AG04450 (cell line): Measurements from ENCODE around the gene NCAPD2. TPM values are rescaled to one million over a fixed set of nuclear protein-coding genes. Genes with fewer than 3 reads are reported as not detected.
"Not testable (repeated sequence)": the region's sequence is repeated elsewhere in the genome, so short reads cannot be mapped to it uniquely, and the experiment has no call there.

Source experiments
- CTCF ChIA-PET: fragments of 300-600, 350-600 bp; formaldehyde crosslinking; extraction: SDS; loops from one replicate; lab custom pipeline; 2022; ENCODE audit warnings: antibody characterized with exemption, inconsistent platforms; lab: Charles Lee
- POLR2A ChIA-PET: fragments of 350-600 bp; formaldehyde crosslinking; extraction: SDS; loops from one replicate; lab custom pipeline; 2021; ENCODE audit warnings: antibody characterized with exemption, inconsistent platforms; lab: Yijun Ruan, JAX
- DNase-seq: peaks from one replicate; pipeline ENCODE4 v3.0.0-alpha.2; 2011; ENCODE audit warnings: low read depth, low spot score
- H3K27ac ChIP-seq: one replicate; pipeline ENCODE4 v1.5.1; 2012; ENCODE audit warnings: low read depth, low read length, control low read depth
- H3K27me3 ChIP-seq: one replicate; pipeline ENCODE4 v1.6.0; 2012; ENCODE audit warnings: low read length; ENCODE audit not compliant: control insufficient read depth, insufficient read depth
- H3K4me3 ChIP-seq: 2 replicates; pipeline ENCODE4 v1.5.1; 2011; ENCODE audit warnings: mild to moderate bottlenecking, low read depth, low read length, control low read depth
- H3K9me3 ChIP-seq: 2 replicates; pipeline ENCODE4 v1.5.1; 2012; ENCODE audit warnings: low read length; ENCODE audit not compliant: control insufficient read depth, insufficient read depth
- CTCF ChIP-seq: IDR thresholded peaks from 2 replicates; pipeline ENCODE4 v1.5.1; 2011; ENCODE audit warnings: low read depth, low read length, control low read depth, inconsistent platforms
- polyA plus RNA-seq: library from polyadenylated mRNA; depleted of rRNA; stranded (reverse); fragments of >200 nt; gene quantifications from 2 replicates; pipeline ENCODE4 v1.2.3, GENCODE V29; 2011

The NCAPD2 gene
- polyA plus RNA-seq, 1 experiment, result 38.4 TPM

GRCh38 chr12:6535960-6536847, 42.3 kb downstream of the NCAPD2 start:
- no peak for DNase-seq

GRCh38 chr12:6536894-6537579, 43.1 kb downstream of the NCAPD2 start:
- Histone ChIP-seq H3K9me3 (peaks cover 7% of the 10 kb centered on the region; the same call in 1 of the 2 replicates), H3K27ac (peak overlapping the region; percentile 82), H3K27me3 (no peaks in the 10 kb centered on the region), H3K4me3 (peak overlapping the region; percentile 97)
- no peak for TF ChIP-seq CTCF
- DNase-seq, result no peak
- CTCF ChIA-PET, result interaction anchor here (0.6 to 4.2 kb wide), 16 partner anchors 13 to 295 kb away, joined by 3 to 103 read pairs (median 4); partner anchors contain the start of gene VAMP1
- POLR2A ChIA-PET, result interaction anchor here (0.6 to 7.7 kb wide), 8 partner anchors 15 to 241 kb away, joined by 3 to 218 read pairs (median 5); partner anchors contain the start of genes IFFO1 and ZNF384

More at GRCh38 chr12:6535960-6536847, 42.3 kb downstream of the NCAPD2 start:
- no peak for TF ChIP-seq CTCF
- no peaks in the 10 kb centered on the region for H3K27me3 ChIP-seq
- ChIA-PET POLR2A (interaction anchor here (0.6 to 7.7 kb wide), 5 partner anchors 16 to 200 kb away, joined by 5 to 218 read pairs (median 13); partner anchors contain the start of genes IFFO1 and ZNF384), CTCF (interaction anchor here (0.7 to 0.9 kb wide), 4 partner anchors 14 to 201 kb away, joined by 3 to 7 read pairs (median 3); no protein-coding TSS in a partner anchor)
- peak overlapping the region; percentile 82 for H3K27ac ChIP-seq
- peak overlapping the region; percentile 97 for H3K4me3 ChIP-seq
- peaks cover 7% of the 10 kb centered on the region; the same call in 1 of the 2 replicates for H3K9me3 ChIP-seq

- H3K27me3 ChIP-seq, H3K9me3 ChIP-seq: not testable (repeated sequence)
- TF ChIP-seq CTCF, result peak; percentile 76
- peak overlapping the region; percentile 57 for H3K27ac ChIP-seq
- peak; percentile 63 for DNase-seq
- ChIA-PET POLR2A (interaction anchor here (0.6 to 7.7 kb wide), 7 partner anchors 14 to 152 kb away, joined by 3 to 218 read pairs (median 7); partner anchors contain the start of genes IFFO1, VAMP1 and ZNF384), CTCF (interaction anchor here (0.6 to 4.2 kb wide), 19 partner anchors 13 to 294 kb away, joined by 3 to 103 read pairs (median 4); partner anchors contain the start of genes GPR162 and VAMP1)
- peak overlapping the region; percentile 97 for H3K4me3 ChIP-seq
These were observed 43.9 kb downstream of the NCAPD2 start for GRCh38 chr12:6537580-6538419.
